Right cardiac atrium (tissue), 5 donors: Measurements from ENCODE around the gene PDE3B. TPM values are rescaled to one million over a fixed set of nuclear protein-coding genes. Genes with fewer than 3 reads are reported as not detected.

Experiments used
- ATAC-seq, 2 donors: fragments of 200-7000 bp; cut with Tn5 transposase; one replicate each; pipeline versions ENCODE4 v1.8.0 to v1.9.1; 2020; ENCODE audit warnings: moderate library complexity in 2 of 2, mild to moderate bottlenecking in 1 of 2
- DNase-seq, 3 donors: peaks; one replicate each; pipeline ENCODE4 v3.0.0-alpha.2; 2020
- H3K27ac ChIP-seq: one replicate; pipeline ENCODE4 v1.5.1; 2013; ENCODE audit warnings: mild to moderate bottlenecking, low read length, control low read depth, moderate library complexity
- H3K27me3 ChIP-seq: one replicate; pipeline ENCODE4 v1.6.1; 2013; ENCODE audit not compliant: control insufficient read depth, insufficient read depth
- H3K4me1 ChIP-seq: one replicate; pipeline ENCODE4 v1.6.1; 2013; ENCODE audit warnings: low read length; ENCODE audit not compliant: control insufficient read depth, insufficient read depth
- H3K4me3 ChIP-seq: one replicate; pipeline ENCODE4 v1.5.1; 2013; ENCODE audit warnings: low read length, control low read depth
- H3K9me3 ChIP-seq: one replicate; pipeline ENCODE4 v1.6.1; 2013; ENCODE audit warnings: low read length; ENCODE audit not compliant: control insufficient read depth
- WGBS: extraction: QIAGEN DNeasy Blood & Tissue Kit; methylation state at CpG from one replicate; pipeline ENCODE4 v1.1.7; 2013; 5-methylcytosine and 5-hydroxymethylcytosine counted together
- intact Hi-C, 4 donors: fragments of 100-400 bp; cut with DNase I; formaldehyde crosslinking; loops; one replicate each; pipeline versions ENCODE4 v1.11.0 to v1.14.0; 2022 to 2023
- polyA plus RNA-seq: library from polyadenylated mRNA; stranded (reverse); fragments of 200-250 nt; gene quantifications from one replicate; pipeline ENCODE4 v1.2.3, GENCODE V29; 2013
- total RNA-seq, 4 donors: library from RNA; stranded (reverse); fragmentation: NEBNext Ultra II Directional; extraction: Animal tissue kit (Norgen Biotek cat#: 25700); gene quantifications; one replicate each; pipeline ENCODE4 v1.2.1, GENCODE V29; 2021
- donor health status: healthy with polysubstance abuse.
- donor health status: DM: no; HTN: yes; CAD: no.
- donor health status: DM: no; HTN: no; CAD: no.
- donor health status: DM: no; HTN: yes; CAD: no; lungs with severe emphysema.
- donor health status: DM: yes; HTN: yes; CAD: no.

The PDE3B gene
- total and polyA plus RNA-seq, 5 donors: 4.9 to 18.6 (median 9.1) TPM

- Histone ChIP-seq H3K27ac (peak within 1 kb of the TSS; percentile 80), H3K4me1 (no peaks in the 10 kb centered on the region), H3K9me3 (no peaks in the 10 kb centered on the region), H3K27me3 (no peaks in the 10 kb centered on the region), H3K4me3 (peak within 1 kb of the TSS; percentile 71)
- intact Hi-C loops: loop anchor here in 2 of 4 donors (5.0 to 10.0 kb wide), 2 partner anchors 247 to 370 kb away; partner anchors contain the start of genes PDE3B (in 2 of the 2) and PSMA1 (in 1 of the 2)
- ATAC-seq: peak; percentile 100
- under 1% methylated on average over 36 of the region's 36 CpGs for WGBS
- peak; percentile 96 to 98 (median 97) for DNase-seq
Observed at GRCh38 chr11:14892036-14892556, 248.5 kb downstream of the PDE3B start, which contains the start of gene CYP2R1. Gene CYP2R1, minus strand, starts transcription at chr11:14892231. Its CDS starts 26 bp downstream, at chr11:14892205.

GRCh38 chr11:14892577-14892976 lies 249.0 kb downstream of the PDE3B start:
- DNase-seq (no peak), ATAC-seq (no peak)
- H3K9me3 ChIP-seq: no peaks in the 10 kb centered on the region
- H3K27ac ChIP-seq: no peak overlapping the region
- intact Hi-C loops: loop anchor here in 2 of 4 donors (5.0 to 10.0 kb wide), 2 partner anchors 248 to 370 kb away; partner anchors contain the start of genes PDE3B (in 2 of the 2) and PSMA1 (in 1 of the 2)
- H3K4me3 ChIP-seq: peak overlapping the region; percentile 71
- H3K4me1 ChIP-seq: no peaks in the 10 kb centered on the region
- H3K27me3 ChIP-seq: no peaks in the 10 kb centered on the region
- WGBS: 85% methylated on average over 2 of the region's 2 CpGs

DNA sequence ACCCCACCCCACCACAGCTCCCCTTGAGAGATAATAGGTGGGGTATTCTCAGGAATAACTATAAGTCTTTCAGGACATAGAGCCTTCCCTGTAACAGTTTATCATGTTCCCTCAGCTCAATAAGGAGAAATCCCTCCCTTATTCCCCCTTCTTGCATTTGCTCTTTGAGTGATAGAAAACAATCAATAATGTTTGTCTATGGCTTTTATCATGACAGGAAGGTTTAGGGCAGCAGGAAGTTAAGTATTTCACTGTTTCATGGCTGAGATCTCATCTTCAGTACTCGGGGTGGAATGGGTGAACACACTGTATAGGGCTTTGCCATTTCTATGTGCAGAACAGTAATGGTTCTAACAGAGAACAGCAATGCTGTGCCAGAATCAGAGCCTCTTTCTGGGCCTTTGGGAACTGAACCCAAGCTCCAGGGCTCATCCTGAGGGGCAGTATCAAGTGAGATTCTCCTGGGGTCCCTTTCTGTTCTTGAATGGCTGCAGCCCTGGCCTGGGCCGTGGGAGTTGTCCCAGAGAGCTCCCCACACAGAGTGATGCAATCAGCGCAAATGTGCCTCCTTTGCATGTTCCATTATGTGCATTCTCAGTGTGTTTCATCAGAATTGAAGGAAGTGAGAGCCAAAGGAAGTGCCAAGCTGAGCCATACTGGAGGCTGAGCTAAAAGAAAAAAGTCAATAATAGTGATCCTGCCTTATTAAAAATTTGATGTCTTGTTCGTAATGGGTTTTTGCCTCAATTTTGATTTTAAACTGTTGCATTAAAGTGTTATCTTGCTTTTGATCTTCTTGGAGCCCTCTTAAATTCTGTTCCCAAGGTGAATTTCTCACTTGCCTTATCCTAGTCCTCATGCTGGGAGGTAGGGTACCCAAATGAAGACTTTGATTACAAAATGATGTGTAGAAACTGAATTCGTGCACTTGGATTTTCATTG lies 251.3 kb downstream of the PDE3B start:
- Histone ChIP-seq H3K4me3 (no peak overlapping the region), H3K4me1 (no peaks in the 10 kb centered on the region), H3K27me3 (no peaks in the 10 kb centered on the region), H3K9me3 (no peaks in the 10 kb centered on the region), H3K27ac (no peak overlapping the region)
- intact Hi-C loops: loop anchor here in 2 of 4 donors (5.0 to 10.0 kb wide), 2 partner anchors 250 to 373 kb away; partner anchors contain the start of genes PDE3B (in 2 of the 2) and PSMA1 (in 1 of the 2)
- ATAC-seq (no peak), DNase-seq (peak; percentile 54 to 79 (median 63))
- 62% methylated on average over 5 of the region's 5 CpGs for WGBS

GRCh38 chr11:14898355-14898754 lies 254.8 kb downstream of the PDE3B start:
- DNase-seq (no peak), ATAC-seq (no peak)
- Histone ChIP-seq H3K9me3 (no peaks in the 10 kb centered on the region), H3K27ac (no peak overlapping the region), H3K4me1 (no peaks in the 10 kb centered on the region), H3K27me3 (no peaks in the 10 kb centered on the region), H3K4me3 (no peak overlapping the region)
- 88% methylated on average over 3 of the region's 3 CpGs for WGBS
- intact Hi-C loops: loop anchor here in 2 of 4 donors (10.0 kb wide), 1 partner anchor 254 kb away; the partner anchor contains the start of gene PDE3B (in 2 of the 2)

DNA sequence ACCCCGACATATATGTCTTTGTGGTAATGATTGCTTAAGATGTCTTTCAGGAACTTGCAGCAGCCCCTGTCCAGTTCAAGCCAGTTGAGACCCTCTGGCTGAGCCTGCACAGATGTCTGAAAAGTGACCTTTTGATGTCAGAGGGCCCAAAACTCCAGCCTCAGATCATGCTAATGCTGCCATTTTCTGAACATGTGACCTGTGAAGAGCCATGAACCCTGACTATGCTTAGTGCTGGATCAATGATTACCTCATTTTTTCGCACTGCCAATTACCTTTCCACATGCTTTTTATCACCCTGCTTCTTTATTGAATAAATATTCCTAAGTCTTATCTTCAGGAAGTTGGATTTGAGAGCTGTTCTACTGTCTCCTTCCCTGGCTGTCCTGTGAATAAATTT lies 255.3 kb downstream of the PDE3B start:
- H3K27ac ChIP-seq: no peak overlapping the region
- DNase-seq: no peak
- no peaks in the 10 kb centered on the region for H3K27me3 ChIP-seq
- WGBS: 80% methylated on average over 2 of the region's 2 CpGs
- intact Hi-C loops: loop anchor here in 2 of 4 donors (10.0 kb wide), 1 partner anchor 254 kb away; the partner anchor contains the start of gene PDE3B (in 2 of the 2)
- H3K4me1 ChIP-seq: no peaks in the 10 kb centered on the region
- no peak overlapping the region for H3K4me3 ChIP-seq
- no peak for ATAC-seq
- H3K9me3 ChIP-seq: no peaks in the 10 kb centered on the region

DNA sequence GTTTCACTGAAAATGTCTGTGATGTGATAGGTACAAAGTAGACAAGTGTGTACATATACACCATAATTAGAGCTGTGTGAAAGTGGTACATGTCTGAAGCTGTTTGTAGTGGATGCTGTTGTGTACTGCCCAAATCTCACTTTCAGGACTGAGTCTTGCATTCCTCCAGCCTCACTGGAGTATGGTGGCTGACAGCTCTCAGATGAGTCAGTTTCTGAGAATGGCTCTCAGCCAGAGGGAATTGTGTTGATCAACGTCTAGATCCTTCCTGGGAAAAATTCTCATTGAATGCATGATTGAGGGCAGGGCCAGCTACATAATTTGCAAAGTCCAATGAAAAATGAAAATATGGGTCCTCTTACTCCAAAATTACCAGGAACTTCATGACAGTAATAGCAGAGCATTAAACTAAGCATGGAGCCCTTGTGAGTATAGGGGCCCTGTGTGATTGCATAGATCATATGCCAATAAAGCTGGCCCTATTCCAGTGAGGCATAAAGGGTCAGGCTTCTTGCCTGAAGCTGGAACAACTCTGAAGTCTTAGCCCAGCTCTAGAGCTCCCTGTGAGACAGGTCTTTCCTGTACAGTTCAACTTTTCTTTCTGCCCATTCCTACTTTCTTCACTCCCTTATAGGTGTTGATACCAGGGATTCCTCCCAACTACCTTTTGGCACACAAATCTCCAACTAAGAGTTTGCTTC lies 259.2 kb downstream of the PDE3B start:
- intact Hi-C loops: loop anchor here in 3 of 4 donors (10.0 kb wide), 3 partner anchors 108 to 302 kb away; partner anchors contain the start of gene CALCB (in 1 of the 3)
- Histone ChIP-seq H3K9me3 (no peaks in the 10 kb centered on the region), H3K27ac (no peak overlapping the region), H3K4me1 (no peaks in the 10 kb centered on the region), H3K27me3 (no peaks in the 10 kb centered on the region), H3K4me3 (no peak overlapping the region)
- ATAC-seq (no peak), DNase-seq (no peak)
- WGBS: 28% methylated on average over 1 of the region's 1 CpG

DNA sequence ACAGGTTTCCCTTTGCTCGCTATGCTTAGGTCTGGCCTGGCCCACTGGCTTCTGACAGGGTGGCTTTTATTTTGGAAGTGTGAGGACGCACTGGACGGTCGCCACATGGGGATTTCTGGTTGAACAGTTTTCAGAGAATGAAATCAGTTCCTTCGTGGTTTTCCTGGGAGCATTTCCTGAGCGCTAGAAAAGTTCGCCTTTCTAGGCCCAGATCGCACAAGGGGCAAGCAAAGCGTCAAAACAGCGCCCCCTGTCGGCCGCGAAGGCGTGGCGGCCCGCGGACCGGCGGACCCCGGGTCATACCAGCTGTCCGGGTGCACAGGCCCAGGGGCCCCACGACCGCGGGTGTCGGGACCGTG lies 261.1 kb downstream of the PDE3B start:
- 6% methylated on average over 26 of the region's 26 CpGs for WGBS
- ATAC-seq (peak; percentile 91), DNase-seq (peak; percentile 85 to 95 (median 94))
- no peaks in the 10 kb centered on the region for H3K27me3 ChIP-seq
- no peak overlapping the region for H3K27ac ChIP-seq
- H3K9me3 ChIP-seq: no peaks in the 10 kb centered on the region
- H3K4me3 ChIP-seq: peak overlapping the region; percentile 68
- H3K4me1 ChIP-seq: no peaks in the 10 kb centered on the region
- intact Hi-C loops: loop anchor here (5.0 to 10.0 kb wide), 6 partner anchors 110 to 367 kb away; partner anchors contain the start of gene CALCB (in 2 of the 4)

GRCh38 chr11:14905104-14906033 lies 261.8 kb downstream of the PDE3B start:
- intact Hi-C loops: loop anchor here (5.0 to 10.0 kb wide), 6 partner anchors 111 to 368 kb away; partner anchors contain the start of gene CALCB (in 2 of the 4)
- WGBS: 6% methylated on average over 58 of the region's 58 CpGs
- peak; percentile 52 to 72 for ATAC-seq
- peak overlapping the region; percentile 68 for H3K4me3 ChIP-seq
- no peaks in the 10 kb centered on the region for H3K9me3 ChIP-seq
- H3K27ac ChIP-seq: no peak overlapping the region
- no peaks in the 10 kb centered on the region for H3K4me1 ChIP-seq
- H3K27me3 ChIP-seq: no peaks in the 10 kb centered on the region
- peak; percentile 51 to 72 (median 71) for DNase-seq

DNA sequence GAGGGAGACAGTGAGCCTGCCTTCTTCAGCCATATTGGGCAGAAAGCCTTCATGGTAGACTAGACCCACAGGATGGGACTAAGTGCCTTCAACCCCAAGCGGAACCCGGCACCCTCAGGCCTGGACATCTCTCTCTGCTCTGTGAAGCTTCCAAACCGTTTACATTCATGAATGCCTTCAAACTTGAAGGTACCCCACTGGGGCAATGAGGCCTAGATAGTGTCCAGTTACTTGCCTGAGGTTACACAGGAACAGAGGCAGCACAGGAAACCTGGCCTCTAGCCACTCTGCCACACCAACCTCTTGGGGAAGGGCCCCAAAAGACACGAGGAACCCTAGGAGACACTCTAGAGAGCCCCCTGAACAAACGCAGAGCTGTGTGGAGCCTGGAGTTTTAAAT lies 263.0 kb downstream of the PDE3B start:
- no peaks in the 10 kb centered on the region for H3K4me1 ChIP-seq
- H3K27me3 ChIP-seq: no peaks in the 10 kb centered on the region
- WGBS: 81% methylated on average over 5 of the region's 5 CpGs
- intact Hi-C loops: loop anchor here (5.0 to 10.0 kb wide), 6 partner anchors 112 to 369 kb away; partner anchors contain the start of gene CALCB (in 2 of the 4)
- H3K4me3 ChIP-seq: no peak overlapping the region
- DNase-seq (no peak), ATAC-seq (no peak)
- no peaks in the 10 kb centered on the region for H3K9me3 ChIP-seq
- H3K27ac ChIP-seq: no peak overlapping the region
